ENCODE results near the gene ARHGAP21. TPM values are rescaled to one million over a fixed set of nuclear protein-coding genes. Genes with fewer than 3 reads are reported as not detected.

ARHGAP21 gene
- total RNA-seq, 1 donor from 2014 or later, result 44.8 TPM

GRCh38 chr10:24569828-24570657 is 153.6 kb downstream of the ARHGAP21 start:
- no peak for DNase-seq
- no peaks in the 10 kb centered on the region for H3K36me3 ChIP-seq
- H3K27me3 ChIP-seq (ENCODE audit: low read depth), result no peaks in the 10 kb centered on the region
- TF ChIP-seq CTCF (IDR thresholded peaks at IDR 0.05; ENCODE audit: borderline replicate concordance), result no peak
- peaks cover 7% of the 10 kb centered on the region for H3K4me1 ChIP-seq
- intact Hi-C loops (cut with micrococcal nuclease), result no loop called here
- no peak overlapping the region for H3K27ac ChIP-seq (replicated peaks)
- H3K9me3 ChIP-seq (replicated peaks), result no peaks in the 10 kb centered on the region
- no peak overlapping the region for H3K4me3 ChIP-seq

- TF ChIP-seq CTCF (IDR thresholded peaks at IDR 0.05; ENCODE audit: borderline replicate concordance), result no peak
- Histone ChIP-seq H3K27ac (replicated peaks) (no peak overlapping the region), H3K4me1 (peaks cover under 1% of the 10 kb centered on the region), H3K27me3 (ENCODE audit: low read depth) (no peaks in the 10 kb centered on the region), H3K36me3 (no peaks in the 10 kb centered on the region), H3K4me3 (no peak overlapping the region), H3K9me3 (replicated peaks) (no peaks in the 10 kb centered on the region)
- intact Hi-C loops (cut with micrococcal nuclease), result no loop called here
- DNase-seq, result no peak
These were observed 154.3 kb downstream of the ARHGAP21 start for GRCh38 chr10:24569330-24569796.

GRCh38 chr10:24568042-24568441 is 155.6 kb downstream of the ARHGAP21 start:
- Histone ChIP-seq H3K4me3 (no peak overlapping the region), H3K36me3 (no peaks in the 10 kb centered on the region), H3K27ac (replicated peaks) (no peak overlapping the region), H3K9me3 (replicated peaks) (no peaks in the 10 kb centered on the region), H3K4me1 (no peaks in the 10 kb centered on the region), H3K27me3 (ENCODE audit: low read depth) (no peaks in the 10 kb centered on the region)
- no peak for TF ChIP-seq CTCF (IDR thresholded peaks at IDR 0.05; ENCODE audit: borderline replicate concordance)
- no peak for DNase-seq
- intact Hi-C loops (cut with micrococcal nuclease), result no loop called here

- no peak for DNase-seq
- no peak for TF ChIP-seq CTCF (IDR thresholded peaks at IDR 0.05; ENCODE audit: borderline replicate concordance)
- intact Hi-C loops (cut with micrococcal nuclease), result no loop called here
- Histone ChIP-seq H3K36me3 (no peaks in the 10 kb centered on the region), H3K9me3 (replicated peaks) (no peaks in the 10 kb centered on the region), H3K27ac (replicated peaks) (no peak overlapping the region), H3K27me3 (ENCODE audit: low read depth) (no peaks in the 10 kb centered on the region), H3K4me1 (peaks cover 10% of the 10 kb centered on the region), H3K4me3 (no peak overlapping the region)
These were observed 162.2 kb downstream of the ARHGAP21 start for GRCh38 chr10:24561453-24561852.

GRCh38 chr10:24556750-24557742 is 166.6 kb downstream of the ARHGAP21 start:
- Histone ChIP-seq H3K36me3 (no peaks in the 10 kb centered on the region), H3K4me3 (no peak overlapping the region), H3K27me3 (ENCODE audit: low read depth) (no peaks in the 10 kb centered on the region), H3K27ac (replicated peaks) (no peak overlapping the region), H3K9me3 (replicated peaks) (no peaks in the 10 kb centered on the region), H3K4me1 (peaks cover 11% of the 10 kb centered on the region)
- intact Hi-C loops (cut with micrococcal nuclease), result no loop called here
- peak; percentile 81 for TF ChIP-seq CTCF (IDR thresholded peaks at IDR 0.05; ENCODE audit: borderline replicate concordance)
- DNase-seq, result no peak

All from left ventricle myocardium inferior (tissue), 1 donor.